VCaP (cell line): Measurements from ENCODE around the gene ETNPPL.

Experiments used
- H3K27ac ChIP-seq: fragments of 450-650 bp; 2 replicates; pipeline ENCODE4 v1.5.1; 2017
- CTCF ChIP-seq: fragments of 450-650 bp; conservative IDR thresholded peaks from 2 replicates; pipeline ENCODE4 v1.5.1; 2017; ENCODE audit warnings: mild to moderate bottlenecking, moderate library complexity

Gene ETNPPL

GRCh38 chr4:108794136-108794535 lies 31.3 kb upstream of the ETNPPL start:
- TF ChIP-seq CTCF: no peak
- no peak overlapping the region for H3K27ac ChIP-seq

GRCh38 chr4:108793415-108793814 lies 30.6 kb upstream of the ETNPPL start:
- TF ChIP-seq CTCF: no peak
- no peak overlapping the region for H3K27ac ChIP-seq

DNA sequence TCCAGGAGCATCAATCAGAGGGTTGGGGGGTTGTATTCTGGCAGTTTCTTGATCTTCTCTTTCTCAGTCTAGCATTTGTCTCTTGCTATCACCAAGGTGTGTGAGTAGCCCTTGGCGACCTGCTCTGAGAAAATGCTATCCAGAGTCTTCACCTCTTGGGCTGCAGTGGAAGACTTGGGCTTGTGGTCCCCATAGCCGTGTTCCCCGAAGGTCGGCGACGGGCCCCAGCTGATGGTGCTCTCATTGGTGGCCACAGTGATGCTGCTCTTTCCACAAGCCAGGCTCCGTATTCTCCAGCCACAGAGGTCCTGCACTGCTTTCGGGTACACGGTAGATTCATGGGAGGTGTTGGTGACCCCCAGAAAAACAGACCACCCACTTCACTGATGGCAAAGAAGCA lies 25.9 kb upstream of the ETNPPL start:
- no peak for TF ChIP-seq CTCF
- H3K27ac ChIP-seq: no peak overlapping the region

DNA sequence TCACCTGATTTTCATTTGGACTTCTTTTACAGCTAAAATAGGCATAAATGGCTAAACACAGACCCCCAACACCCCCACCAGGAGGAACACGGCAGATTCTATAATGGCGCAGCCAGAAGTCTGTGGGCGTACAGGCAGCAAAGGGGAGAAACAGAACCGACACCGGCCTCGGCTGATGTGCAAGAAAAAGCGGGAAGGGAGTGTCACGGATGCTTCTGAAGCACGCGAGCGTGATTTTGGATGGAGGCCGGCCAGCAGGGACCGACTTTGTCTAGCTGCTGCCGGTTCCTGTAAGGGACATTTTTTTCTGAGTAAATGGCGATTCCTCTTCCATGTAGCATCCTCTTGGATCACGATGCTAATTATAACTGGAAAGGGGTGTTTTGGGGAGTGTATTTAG lies 24.9 kb upstream of the ETNPPL start:
- no peak overlapping the region for H3K27ac ChIP-seq
- TF ChIP-seq CTCF: no peak

GRCh38 chr4:108787106-108787505 lies 24.3 kb upstream of the ETNPPL start:
- no peak for TF ChIP-seq CTCF
- H3K27ac ChIP-seq: no peak overlapping the region

DNA sequence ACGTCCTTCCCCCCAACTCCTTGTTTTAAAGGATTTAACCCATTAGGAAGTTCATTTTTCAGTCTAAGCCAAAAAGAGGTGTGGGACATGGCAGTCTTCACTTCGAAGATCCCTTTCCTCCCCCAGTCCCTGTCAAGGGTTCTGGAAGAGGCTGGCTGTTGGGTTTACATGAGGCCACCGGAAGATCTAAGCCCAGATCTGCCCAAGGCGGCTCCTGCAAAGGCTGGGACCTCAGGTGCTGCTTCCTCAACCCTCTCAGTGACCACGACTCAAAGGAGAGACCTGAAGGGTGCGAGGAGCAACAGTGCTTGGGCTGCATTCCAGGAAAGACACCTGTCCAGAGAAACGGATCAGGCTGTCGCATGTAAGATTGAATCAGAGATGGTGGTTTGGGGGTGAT lies 23.5 kb upstream of the ETNPPL start:
- no peak for TF ChIP-seq CTCF
- no peak overlapping the region for H3K27ac ChIP-seq

- no peak overlapping the region for H3K27ac ChIP-seq
- peak; percentile 68 for TF ChIP-seq CTCF
Measured at GRCh38 chr4:108783665-108784463, 21.0 kb upstream of the ETNPPL start.
